HEK293T (cell line): ENCODE data around the gene ATP9A.

Experiments used
- SUZ12 ChIP-seq: fragments of 450-650 bp; IDR thresholded peaks from 2 replicates; pipeline ENCODE4 v1.6.1; 2016; ENCODE audit warnings: mild to moderate bottlenecking
- TARDBP ChIP-seq: fragments of 450-650 bp; IDR thresholded peaks from 2 replicates; pipeline ENCODE4 v1.6.1; 2016
- TF ChIP-seq, protein P1 (sequence below): fragments of 450-650 bp; IDR thresholded peaks from 2 replicates; pipeline ENCODE4 v1.6.1; 2016

DNA sequence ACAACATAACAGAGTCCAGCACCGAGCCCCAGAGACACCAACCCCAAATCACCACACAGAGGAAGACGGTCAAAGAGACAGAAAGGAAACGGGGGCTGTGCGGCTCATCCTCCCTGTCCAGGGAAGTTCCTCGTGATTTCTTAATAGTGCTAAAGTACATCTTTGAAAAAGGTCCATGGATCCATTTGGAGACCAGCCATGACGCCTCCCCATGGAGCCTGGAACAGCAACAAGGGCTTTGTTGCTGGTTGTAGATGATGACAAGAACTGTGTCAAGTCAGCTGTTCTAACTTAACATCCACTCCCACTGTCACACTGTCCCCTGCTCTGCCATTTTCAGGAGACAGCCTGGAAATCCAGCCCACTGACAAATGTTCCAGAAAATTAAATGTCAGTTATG lies 99.7 kb downstream of the ATP9A start:
- TF ChIP-seq TARDBP, result no peak
- TF ChIP-seq, protein P1, sequence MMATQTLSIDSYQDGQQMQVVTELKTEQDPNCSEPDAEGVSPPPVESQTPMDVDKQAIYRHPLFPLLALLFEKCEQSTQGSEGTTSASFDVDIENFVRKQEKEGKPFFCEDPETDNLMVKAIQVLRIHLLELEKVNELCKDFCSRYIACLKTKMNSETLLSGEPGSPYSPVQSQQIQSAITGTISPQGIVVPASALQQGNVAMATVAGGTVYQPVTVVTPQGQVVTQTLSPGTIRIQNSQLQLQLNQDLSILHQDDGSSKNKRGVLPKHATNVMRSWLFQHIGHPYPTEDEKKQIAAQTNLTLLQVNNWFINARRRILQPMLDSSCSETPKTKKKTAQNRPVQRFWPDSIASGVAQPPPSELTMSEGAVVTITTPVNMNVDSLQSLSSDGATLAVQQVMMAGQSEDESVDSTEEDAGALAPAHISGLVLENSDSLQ, result no peak
- no peak for TF ChIP-seq SUZ12
